Astrocyte (in vitro differentiated cells and primary cell): ENCODE data around the gene LMNTD2. TPM values are rescaled to one million over a fixed set of nuclear protein-coding genes. Genes with fewer than 3 reads are reported as not detected.
A peak's percentile ranks its signal among the peaks of the same experiment; 100 is the strongest.

ENCODE experiments used
- DNase-seq: peaks from one replicate; pipeline ENCODE4 v3.0.0-alpha.2; 2010; ENCODE audit warnings: low read depth
- FAIRE-seq: peaks from 2 replicates; lab custom pipeline; 2011; peaks lifted over from hg19 to GRCh38; lab: Jason Lieb, UNC
- H2AFZ ChIP-seq: 2 replicates; pipeline ENCODE4 v1.6.0; 2012; ENCODE audit warnings: low read depth, low read length, inconsistent platforms
- H3K27ac ChIP-seq: 2 replicates; pipeline ENCODE4 v1.5.1; 2011; ENCODE audit warnings: low read depth, low read length, inconsistent platforms
- H3K27me3 ChIP-seq: 2 replicates; pipeline ENCODE4 v1.6.0; 2011; ENCODE audit warnings: low read length, inconsistent platforms; ENCODE audit not compliant: insufficient read depth
- H3K36me3 ChIP-seq: 2 replicates; pipeline ENCODE4 v1.5.1; 2011; ENCODE audit warnings: low read length, inconsistent platforms; ENCODE audit not compliant: insufficient read depth
- H3K4me1 ChIP-seq: 2 replicates; pipeline ENCODE4 v1.5.1; 2011; ENCODE audit warnings: low read length, inconsistent platforms; ENCODE audit not compliant: insufficient read depth
- H3K4me2 ChIP-seq: 2 replicates; pipeline ENCODE4 v1.6.0; 2012; ENCODE audit warnings: low read length, inconsistent platforms
- H3K4me3 ChIP-seq: 2 replicates; pipeline ENCODE4 v1.5.1; 2011; ENCODE audit warnings: low read depth, mild to moderate bottlenecking, low read length, inconsistent platforms; ENCODE audit not compliant: insufficient read depth
- H3K79me2 ChIP-seq: 2 replicates; pipeline ENCODE4 v1.6.0; 2012; ENCODE audit warnings: mild to moderate bottlenecking, low read length, inconsistent platforms; ENCODE audit not compliant: insufficient read depth
- H3K9ac ChIP-seq: 2 replicates; pipeline ENCODE4 v1.6.0; 2012; ENCODE audit warnings: mild to moderate bottlenecking, low read length, inconsistent platforms
- H3K9me3 ChIP-seq: 2 replicates; pipeline ENCODE4 v1.5.1; 2012; ENCODE audit warnings: low read depth, mild to moderate bottlenecking, low read length, inconsistent platforms; ENCODE audit not compliant: insufficient read depth
- H4K20me1 ChIP-seq: 2 replicates; pipeline ENCODE4 v1.6.0; 2012; ENCODE audit warnings: low read length, inconsistent platforms; ENCODE audit not compliant: insufficient read depth
- H3K27ac Mint-ChIP-seq: one replicate; pipeline ENCODE4 v1.8.0; 2021; ENCODE audit warnings: mild to moderate bottlenecking, mixed read lengths; ENCODE audit not compliant: unreplicated experiment
- H3K27me3 Mint-ChIP-seq: one replicate; pipeline ENCODE4 v1.8.0; 2021; ENCODE audit warnings: low read depth, mixed read lengths; ENCODE audit not compliant: unreplicated experiment
- H3K36me3 Mint-ChIP-seq: one replicate; pipeline ENCODE4 v1.8.0; 2021; ENCODE audit warnings: low read depth, mixed read lengths; ENCODE audit not compliant: unreplicated experiment
- H3K4me1 Mint-ChIP-seq: one replicate; pipeline ENCODE4 v1.8.0; 2021; ENCODE audit warnings: low read depth, mixed read lengths; ENCODE audit not compliant: unreplicated experiment
- H3K4me3 Mint-ChIP-seq: one replicate; pipeline ENCODE4 v1.8.0; 2021; ENCODE audit warnings: mild to moderate bottlenecking, moderate library complexity, mixed read lengths; ENCODE audit not compliant: unreplicated experiment
- H3K9me3 Mint-ChIP-seq: one replicate; pipeline ENCODE4 v1.8.0; 2021; ENCODE audit warnings: mild to moderate bottlenecking, mixed read lengths; ENCODE audit not compliant: unreplicated experiment
- CTCF ChIP-seq: IDR thresholded peaks from 2 replicates; pipeline ENCODE4 v1.5.1; 2011; ENCODE audit warnings: low read depth, mild to moderate bottlenecking, inconsistent platforms, low read length, moderate library complexity; ENCODE audit not compliant: insufficient read depth
- EZH2 ChIP-seq: IDR thresholded peaks from 2 replicates; pipeline ENCODE4 v1.6.1; 2012; ENCODE audit warnings: mild to moderate bottlenecking, low read length, inconsistent platforms; ENCODE audit not compliant: insufficient read depth
- total RNA-seq: library from RNA; stranded (reverse); gene quantifications from 2 replicates; pipeline ENCODE4 v1.2.1, GENCODE V29; 2021

LMNTD2 gene
- total RNA-seq, 1 donor from 2014 or later: 2.8 TPM

GRCh38 chr11:562046-562645 is 1.6 kb upstream of the LMNTD2 start:
- no peaks in the 10 kb centered on the region for H3K36me3 ChIP-seq
- no peaks in the 10 kb centered on the region for H4K20me1 ChIP-seq
- no peak overlapping the region for H3K27ac Mint-ChIP-seq
- no peak overlapping the region for H3K9ac ChIP-seq
- H3K27me3 Mint-ChIP-seq: peaks cover 3% of the 10 kb centered on the region
- H3K4me1 ChIP-seq: peaks cover 8% of the 10 kb centered on the region
- no peaks in the 10 kb centered on the region for H3K79me2 ChIP-seq
- peaks cover 9% of the 10 kb centered on the region for H3K36me3 Mint-ChIP-seq
- no peak overlapping the region for H3K27ac ChIP-seq
- TF ChIP-seq CTCF (no peak), EZH2 (no peak)
- H3K4me3 ChIP-seq: no peak overlapping the region
- H3K4me1 Mint-ChIP-seq: peaks cover 7% of the 10 kb centered on the region
- H3K9me3 ChIP-seq: no peaks in the 10 kb centered on the region
- peak overlapping the region; percentile 91 for H3K4me3 Mint-ChIP-seq
- peaks cover 9% of the 10 kb centered on the region for H3K27me3 ChIP-seq
- H3K4me2 ChIP-seq: peak overlapping the region; percentile 93
- no peak overlapping the region for H2AFZ ChIP-seq
- no peak for FAIRE-seq
- peaks cover 2% of the 10 kb centered on the region for H3K9me3 Mint-ChIP-seq
- DNase-seq: no peak

GRCh38 chr11:561148-562003 is 838 bp upstream of the LMNTD2 start:
- peak overlapping the region; percentile 68 for H3K9ac ChIP-seq
- peak overlapping the region; percentile 67 for H3K4me3 ChIP-seq
- TF ChIP-seq CTCF (no peak), EZH2 (no peak)
- H3K4me3 Mint-ChIP-seq: peak overlapping the region; percentile 91
- no peak for DNase-seq
- no peaks in the 10 kb centered on the region for H3K9me3 ChIP-seq
- FAIRE-seq: no peak
- H3K4me1 ChIP-seq: peaks cover 8% of the 10 kb centered on the region
- peak overlapping the region; percentile 81 for H2AFZ ChIP-seq
- H3K27ac ChIP-seq: no peak overlapping the region
- H3K27me3 Mint-ChIP-seq: peaks cover 7% of the 10 kb centered on the region
- peaks cover 2% of the 10 kb centered on the region for H3K9me3 Mint-ChIP-seq
- peaks cover 17% of the 10 kb centered on the region for H3K27me3 ChIP-seq
- peak overlapping the region; percentile 93 for H3K4me2 ChIP-seq
- no peaks in the 10 kb centered on the region for H3K36me3 ChIP-seq
- no peaks in the 10 kb centered on the region for H3K79me2 ChIP-seq
- peaks cover 9% of the 10 kb centered on the region for H3K36me3 Mint-ChIP-seq
- peak overlapping the region; percentile 66 for H3K27ac Mint-ChIP-seq
- H4K20me1 ChIP-seq: no peaks in the 10 kb centered on the region
- H3K4me1 Mint-ChIP-seq: peaks cover 5% of the 10 kb centered on the region
